Left lung (tissue), 10 donors: Measurements from ENCODE around the gene FAAH. TPM values are rescaled to one million over a fixed set of nuclear protein-coding genes. Genes with fewer than 3 reads are reported as not detected.
"Not testable (repeated sequence)": the region's sequence is repeated elsewhere in the genome, so short reads cannot be mapped to it uniquely, and the experiment has no call there.

Experiments used
- ATAC-seq: fragments of 200-7000 bp; cut with Tn5 transposase; one replicate; pipeline ENCODE4 v1.9.1; 2020; ENCODE audit warnings: moderate library complexity
- DNase-seq, 4 donors: peaks; one replicate each; pipeline ENCODE4 v3.0.0-alpha.2; 2013 to 2020
- H3K27ac ChIP-seq, 2 donors: fragments of 200-600 bp; sonication (generic) in 1 of 2; one replicate each; pipeline versions ENCODE4 v1.5.0 to v1.8.0; 2020 to 2021
- H3K27me3 ChIP-seq, 2 donors: fragments of 200-600 bp; sonication (generic) in 1 of 2; one replicate each; pipeline versions ENCODE4 v1.5.0 to v1.8.0; 2020 to 2021
- H3K36me3 ChIP-seq, 2 donors: fragments of 200-600 bp; sonication (generic) in 1 of 2; one replicate each; pipeline versions ENCODE4 v1.5.0 to v1.8.0; 2020 to 2021
- H3K4me1 ChIP-seq, 2 donors: fragments of 200-600 bp; one replicate each; pipeline ENCODE4 v1.8.0; 2021
- H3K4me3 ChIP-seq, 2 donors: fragments of 200-600 bp; sonication (generic) in 1 of 2; one replicate each; pipeline versions ENCODE4 v1.5.0 to v1.8.0; 2020 to 2021; ENCODE audit warnings: mild to moderate bottlenecking in 1 of 2
- H3K9me3 ChIP-seq, 2 donors: fragments of 200-600 bp; sonication (generic) in 1 of 2; one replicate each; pipeline versions ENCODE4 v1.5.0 to v1.8.0; 2020 to 2021
- intact Hi-C, 2 donors: fragments of 100-400 bp; cut with DNase I; formaldehyde crosslinking; loops; one replicate each; pipeline versions ENCODE4 v1.11.2 to v1.14.2; 2022
- polyA plus RNA-seq, 6 donors: library from polyadenylated mRNA; unstranded; fragments of 120-200 nt; gene quantifications; one replicate each; pipeline ENCODE4 v1.2.1, GENCODE V29; 2013; ENCODE audit not compliant: insufficient read length in 6 of 6
- total RNA-seq, 2 donors: library from RNA; stranded (reverse); fragmentation: NEBNext Ultra II Directional; extraction: Animal tissue kit (Norgen Biotek cat#: 25700); gene quantifications; one replicate each; pipeline ENCODE4 v1.2.1, GENCODE V29; 2021
- TF ChIP-seq, protein P1 (sequence below), 2 donors: fragments of 200-600 bp; sonication (generic) in 1 of 2; IDR thresholded peaks; one replicate each; pipeline versions ENCODE4 v1.5.0 to v1.8.0; 2021; ENCODE audit warnings: antibody characterized with exemption in 2 of 2
- donor health status: DM: no; HTN: yes; CAD: no.
- donor health status: DM: no; HTN: no; CAD: no.

The FAAH gene
- total and polyA plus RNA-seq, 8 donors: 16.3 to 26.7 (median 23.5) TPM

DNA sequence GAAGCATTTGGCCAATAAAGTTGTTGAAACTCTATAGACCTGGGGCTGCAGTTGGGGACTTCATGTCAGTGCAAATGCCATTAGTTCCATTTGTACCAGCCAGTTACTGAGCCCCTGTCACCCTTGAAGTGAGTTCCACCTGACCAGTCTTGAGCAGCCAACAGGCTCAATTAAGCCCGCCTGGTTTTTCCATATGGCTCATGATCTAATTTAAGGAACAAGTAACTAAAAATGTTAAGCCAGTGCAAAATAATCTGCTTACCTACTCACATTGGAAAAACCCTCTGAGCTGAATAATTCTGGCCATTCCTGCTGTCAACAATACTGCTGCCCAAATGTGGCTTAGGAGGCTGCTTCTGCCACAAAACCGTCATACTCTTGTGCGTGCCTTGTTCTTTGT is 32.0 kb upstream of the FAAH start:
- ATAC-seq (no peak), DNase-seq (no peak)
- intact Hi-C loops: no loop called here
- no peaks in the 10 kb centered on the region for H3K27me3 ChIP-seq
- H3K4me1 ChIP-seq: no peaks in the 10 kb centered on the region
- no peak overlapping the region for H3K27ac ChIP-seq
- H3K36me3 ChIP-seq: peaks cover 0 to 88% of the 10 kb centered on the region in 2 donors
- TF ChIP-seq, protein P1, sequence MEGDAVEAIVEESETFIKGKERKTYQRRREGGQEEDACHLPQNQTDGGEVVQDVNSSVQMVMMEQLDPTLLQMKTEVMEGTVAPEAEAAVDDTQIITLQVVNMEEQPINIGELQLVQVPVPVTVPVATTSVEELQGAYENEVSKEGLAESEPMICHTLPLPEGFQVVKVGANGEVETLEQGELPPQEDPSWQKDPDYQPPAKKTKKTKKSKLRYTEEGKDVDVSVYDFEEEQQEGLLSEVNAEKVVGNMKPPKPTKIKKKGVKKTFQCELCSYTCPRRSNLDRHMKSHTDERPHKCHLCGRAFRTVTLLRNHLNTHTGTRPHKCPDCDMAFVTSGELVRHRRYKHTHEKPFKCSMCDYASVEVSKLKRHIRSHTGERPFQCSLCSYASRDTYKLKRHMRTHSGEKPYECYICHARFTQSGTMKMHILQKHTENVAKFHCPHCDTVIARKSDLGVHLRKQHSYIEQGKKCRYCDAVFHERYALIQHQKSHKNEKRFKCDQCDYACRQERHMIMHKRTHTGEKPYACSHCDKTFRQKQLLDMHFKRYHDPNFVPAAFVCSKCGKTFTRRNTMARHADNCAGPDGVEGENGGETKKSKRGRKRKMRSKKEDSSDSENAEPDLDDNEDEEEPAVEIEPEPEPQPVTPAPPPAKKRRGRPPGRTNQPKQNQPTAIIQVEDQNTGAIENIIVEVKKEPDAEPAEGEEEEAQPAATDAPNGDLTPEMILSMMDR (IDR thresholded peaks at IDR 0.05): no peak
- H3K9me3 ChIP-seq: no peaks in the 10 kb centered on the region
- no peak overlapping the region for H3K4me3 ChIP-seq

DNA sequence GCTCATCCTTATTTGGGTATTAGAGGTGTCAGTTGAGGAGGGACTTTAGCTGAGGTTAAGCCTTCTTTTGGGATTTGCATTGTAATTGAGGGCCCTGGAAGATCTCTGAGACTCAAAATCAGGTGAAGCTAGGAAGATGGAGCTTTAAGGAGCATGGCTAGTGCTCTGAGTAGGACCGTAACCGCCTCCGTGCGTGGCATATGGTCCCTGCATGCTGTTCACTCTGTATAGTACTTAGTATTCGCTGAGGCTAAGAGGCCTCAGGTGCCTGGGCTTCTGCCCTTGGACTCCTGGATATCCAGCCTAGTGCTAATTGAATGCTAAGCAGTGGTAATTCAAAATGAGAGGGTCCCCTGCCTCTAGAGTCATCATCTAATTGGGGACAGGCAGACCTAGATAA is 31.0 kb upstream of the FAAH start:
- no peak for ATAC-seq
- H3K36me3 ChIP-seq: peaks cover 0 to 87% of the 10 kb centered on the region in 2 donors
- intact Hi-C loops: no loop called here
- no peaks in the 10 kb centered on the region for H3K27me3 ChIP-seq
- H3K27ac ChIP-seq: no peak overlapping the region
- H3K4me3 ChIP-seq: no peak overlapping the region
- H3K9me3 ChIP-seq: no peaks in the 10 kb centered on the region
- H3K4me1 ChIP-seq: no peaks in the 10 kb centered on the region
- TF ChIP-seq, protein P1 (IDR thresholded peaks at IDR 0.05): no peak
- no peak for DNase-seq

DNA sequence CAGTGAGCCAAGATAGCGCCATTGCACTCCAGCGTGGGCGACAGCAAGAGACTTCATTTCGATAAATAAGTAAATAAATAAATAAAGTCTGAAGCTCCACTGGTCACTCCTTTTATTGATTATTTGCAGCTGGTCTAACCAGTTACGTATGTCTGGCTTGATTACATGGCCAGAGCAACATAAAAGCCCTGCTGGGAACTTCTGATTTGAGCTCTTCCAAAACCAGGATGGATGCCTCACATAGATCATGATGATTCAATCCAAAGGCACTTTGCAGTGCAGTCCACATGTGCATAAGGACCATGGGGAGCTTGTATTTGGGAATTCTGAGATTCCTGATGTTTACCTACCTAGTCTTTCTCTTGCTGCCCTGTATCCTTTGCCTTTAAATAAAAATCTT is 29.5 kb upstream of the FAAH start:
- Histone ChIP-seq H3K36me3 (peaks cover 0 to 81% of the 10 kb centered on the region in 2 donors), H3K4me3 (no peak overlapping the region), H3K9me3 (no peaks in the 10 kb centered on the region), H3K27me3 (no peaks in the 10 kb centered on the region), H3K4me1 (peaks cover 0 to 2% of the 10 kb centered on the region in 2 donors), H3K27ac (no peak overlapping the region)
- intact Hi-C loops: no loop called here
- TF ChIP-seq, protein P1 (IDR thresholded peaks at IDR 0.05): no peak
- DNase-seq: no peak
- ATAC-seq: no peak

DNA sequence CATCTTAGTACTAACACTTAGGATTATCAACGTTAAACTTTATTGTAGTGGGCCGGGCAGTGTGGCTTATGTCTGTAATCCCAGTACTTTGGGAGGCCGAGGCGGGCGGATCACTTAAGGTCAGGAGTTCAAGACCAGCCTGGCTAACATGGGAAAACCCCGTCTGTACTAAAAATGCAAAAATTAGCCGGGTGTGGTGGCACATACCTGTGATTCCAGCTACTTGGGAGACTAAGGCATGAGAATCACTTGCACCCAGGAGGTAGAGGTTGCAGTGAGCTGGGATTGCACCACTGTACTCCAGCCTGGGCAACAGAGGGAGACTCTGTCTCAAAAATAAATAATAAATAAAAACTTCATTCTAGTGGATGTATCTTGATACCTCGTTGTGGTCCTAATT is 28.3 kb upstream of the FAAH start:
- ATAC-seq, H3K27ac ChIP-seq, intact Hi-C loops, H3K4me3 ChIP-seq, H3K27me3 ChIP-seq, H3K9me3 ChIP-seq, DNase-seq: not testable (repeated sequence)
- Histone ChIP-seq H3K36me3 (peaks cover 0 to 73% of the 10 kb centered on the region in 2 donors), H3K4me1 (peaks cover 0 to 10% of the 10 kb centered on the region in 2 donors)

DNA sequence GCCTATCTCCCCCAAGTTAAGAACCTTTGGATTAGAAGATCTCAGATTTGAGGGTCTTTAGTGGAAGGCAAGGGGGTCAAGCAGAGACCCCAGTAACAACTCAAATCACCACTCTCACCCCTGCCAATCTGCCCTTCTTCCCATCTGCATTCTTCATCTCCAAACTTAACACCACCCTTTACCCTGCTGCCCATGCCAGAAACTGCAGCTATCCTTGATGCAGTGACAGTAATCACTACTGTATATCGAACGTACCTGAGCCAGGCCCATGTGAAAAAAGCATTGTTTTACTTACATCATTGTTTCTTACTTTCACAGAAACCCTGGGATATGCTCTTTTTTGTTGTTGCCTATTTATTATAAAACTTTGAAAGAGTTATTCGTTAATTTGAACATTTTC is 27.0 kb upstream of the FAAH start:
- no peak for ATAC-seq
- Histone ChIP-seq H3K27me3 (no peaks in the 10 kb centered on the region), H3K27ac (no peak overlapping the region), H3K4me3 (no peak overlapping the region), H3K36me3 (peaks cover 0 to 60% of the 10 kb centered on the region in 2 donors), H3K4me1 (peaks cover 0 to 10% of the 10 kb centered on the region in 2 donors), H3K9me3 (no peaks in the 10 kb centered on the region)
- no peak for DNase-seq
- TF ChIP-seq, protein P1 (IDR thresholded peaks at IDR 0.05): no peak
- intact Hi-C loops: no loop called here

DNA sequence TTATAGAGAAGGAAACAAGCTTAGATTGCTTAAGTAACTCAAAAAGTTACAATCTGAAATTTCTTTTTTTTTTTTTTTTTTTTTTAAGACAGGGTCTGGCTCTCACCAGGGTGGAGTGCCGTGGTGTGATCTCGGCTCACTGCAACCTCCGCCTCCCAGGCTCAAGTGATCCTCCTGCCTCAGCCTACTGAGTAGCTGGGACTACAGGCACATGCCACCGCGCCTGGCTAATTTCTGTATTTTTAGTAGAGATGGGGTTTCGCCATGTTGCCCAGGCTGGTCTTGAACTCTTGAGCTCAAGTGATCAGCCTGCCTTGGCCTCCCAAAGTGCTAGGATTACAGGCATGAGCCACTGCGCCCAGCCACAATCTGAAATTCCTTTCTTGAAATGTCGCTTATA is 26.4 kb upstream of the FAAH start:
- intact Hi-C loops, H3K4me3 ChIP-seq, H3K27ac ChIP-seq, DNase-seq, H3K9me3 ChIP-seq, ATAC-seq, H3K27me3 ChIP-seq: not testable (repeated sequence)
- Histone ChIP-seq H3K36me3 (peaks cover 0 to 54% of the 10 kb centered on the region in 2 donors), H3K4me1 (peaks cover 0 to 11% of the 10 kb centered on the region in 2 donors)
